Vagina (tissue), 2 donors: ENCODE measurements around the gene GPR137B.

Experiments
- CTCF ChIP-seq, 3 experiments: fragments of 450-650 bp in 2 of 3; fragments of 200-600 bp in 1 of 3; sonication (generic) in 1 of 3; IDR thresholded peaks; one replicate each; pipeline ENCODE4 v1.5.1; 2017 to 2019; ENCODE audit warnings: antibody characterized with exemption in 3 of 3, mild to moderate bottlenecking in 2 of 3, moderate library complexity in 2 of 3
- POLR2A ChIP-seq, 2 donors: fragments of 450-650 bp; IDR thresholded peaks; one replicate each; pipeline ENCODE4 v1.6.1; 2017; ENCODE audit warnings: antibody characterized with exemption in 2 of 2, mild to moderate bottlenecking in 2 of 2, moderate library complexity in 2 of 2
- POLR2AphosphoS5 ChIP-seq, 2 donors: sonication (generic); formaldehyde crosslinking; IDR thresholded peaks; one replicate each; pipeline ENCODE4 v1.9.0; 2017; ENCODE audit warnings: antibody characterized with exemption in 2 of 2, mild to moderate bottlenecking in 2 of 2, low read depth in 1 of 2; ENCODE audit not compliant: insufficient read depth in 1 of 2

GRCh38 chr1:236119943-236120484 is 22.3 kb upstream of the GPR137B start:
- TF ChIP-seq CTCF (IDR thresholded peaks at IDR 0.05) (no peak), POLR2A (IDR thresholded peaks at IDR 0.05) (no peak), POLR2AphosphoS5 (IDR thresholded peaks at IDR 0.05; ENCODE audit: insufficient read depth in 1 of 2, low read depth in 1 of 2) (no peak)
